Measurements from ENCODE around the gene ZNF329. TPM values are rescaled to one million over a fixed set of nuclear protein-coding genes. Genes with fewer than 3 reads are reported as not detected.

The ZNF329 gene
- total and polyA plus RNA-seq, 2 of the 8 experiments (the other 6 are each of a cell fraction or from before 2014, with no cell fraction given) = 5.8 to 11.2 TPM

DNA sequence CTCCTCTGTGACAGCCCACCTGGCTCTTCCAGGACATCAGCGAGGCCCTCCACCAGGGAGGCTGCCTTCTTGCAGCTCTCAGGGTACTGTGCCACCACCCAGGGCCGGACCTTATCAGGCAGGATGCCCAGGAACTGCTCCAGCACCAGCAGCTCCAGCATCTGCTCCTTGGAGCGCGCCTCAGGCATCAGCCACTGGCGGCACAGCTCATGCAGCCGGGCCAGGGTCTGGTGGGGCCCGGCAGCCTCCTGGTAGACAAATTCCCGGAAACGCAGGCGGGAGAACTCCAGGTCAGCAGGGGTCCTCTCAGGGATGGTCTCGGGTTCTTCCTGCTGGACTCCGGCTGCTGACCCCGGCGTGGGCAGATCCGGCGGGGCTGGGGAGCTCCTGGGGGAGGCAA is 60.7 kb downstream of the ZNF329 start (continued):
- TF ChIP-seq, protein P1, sequence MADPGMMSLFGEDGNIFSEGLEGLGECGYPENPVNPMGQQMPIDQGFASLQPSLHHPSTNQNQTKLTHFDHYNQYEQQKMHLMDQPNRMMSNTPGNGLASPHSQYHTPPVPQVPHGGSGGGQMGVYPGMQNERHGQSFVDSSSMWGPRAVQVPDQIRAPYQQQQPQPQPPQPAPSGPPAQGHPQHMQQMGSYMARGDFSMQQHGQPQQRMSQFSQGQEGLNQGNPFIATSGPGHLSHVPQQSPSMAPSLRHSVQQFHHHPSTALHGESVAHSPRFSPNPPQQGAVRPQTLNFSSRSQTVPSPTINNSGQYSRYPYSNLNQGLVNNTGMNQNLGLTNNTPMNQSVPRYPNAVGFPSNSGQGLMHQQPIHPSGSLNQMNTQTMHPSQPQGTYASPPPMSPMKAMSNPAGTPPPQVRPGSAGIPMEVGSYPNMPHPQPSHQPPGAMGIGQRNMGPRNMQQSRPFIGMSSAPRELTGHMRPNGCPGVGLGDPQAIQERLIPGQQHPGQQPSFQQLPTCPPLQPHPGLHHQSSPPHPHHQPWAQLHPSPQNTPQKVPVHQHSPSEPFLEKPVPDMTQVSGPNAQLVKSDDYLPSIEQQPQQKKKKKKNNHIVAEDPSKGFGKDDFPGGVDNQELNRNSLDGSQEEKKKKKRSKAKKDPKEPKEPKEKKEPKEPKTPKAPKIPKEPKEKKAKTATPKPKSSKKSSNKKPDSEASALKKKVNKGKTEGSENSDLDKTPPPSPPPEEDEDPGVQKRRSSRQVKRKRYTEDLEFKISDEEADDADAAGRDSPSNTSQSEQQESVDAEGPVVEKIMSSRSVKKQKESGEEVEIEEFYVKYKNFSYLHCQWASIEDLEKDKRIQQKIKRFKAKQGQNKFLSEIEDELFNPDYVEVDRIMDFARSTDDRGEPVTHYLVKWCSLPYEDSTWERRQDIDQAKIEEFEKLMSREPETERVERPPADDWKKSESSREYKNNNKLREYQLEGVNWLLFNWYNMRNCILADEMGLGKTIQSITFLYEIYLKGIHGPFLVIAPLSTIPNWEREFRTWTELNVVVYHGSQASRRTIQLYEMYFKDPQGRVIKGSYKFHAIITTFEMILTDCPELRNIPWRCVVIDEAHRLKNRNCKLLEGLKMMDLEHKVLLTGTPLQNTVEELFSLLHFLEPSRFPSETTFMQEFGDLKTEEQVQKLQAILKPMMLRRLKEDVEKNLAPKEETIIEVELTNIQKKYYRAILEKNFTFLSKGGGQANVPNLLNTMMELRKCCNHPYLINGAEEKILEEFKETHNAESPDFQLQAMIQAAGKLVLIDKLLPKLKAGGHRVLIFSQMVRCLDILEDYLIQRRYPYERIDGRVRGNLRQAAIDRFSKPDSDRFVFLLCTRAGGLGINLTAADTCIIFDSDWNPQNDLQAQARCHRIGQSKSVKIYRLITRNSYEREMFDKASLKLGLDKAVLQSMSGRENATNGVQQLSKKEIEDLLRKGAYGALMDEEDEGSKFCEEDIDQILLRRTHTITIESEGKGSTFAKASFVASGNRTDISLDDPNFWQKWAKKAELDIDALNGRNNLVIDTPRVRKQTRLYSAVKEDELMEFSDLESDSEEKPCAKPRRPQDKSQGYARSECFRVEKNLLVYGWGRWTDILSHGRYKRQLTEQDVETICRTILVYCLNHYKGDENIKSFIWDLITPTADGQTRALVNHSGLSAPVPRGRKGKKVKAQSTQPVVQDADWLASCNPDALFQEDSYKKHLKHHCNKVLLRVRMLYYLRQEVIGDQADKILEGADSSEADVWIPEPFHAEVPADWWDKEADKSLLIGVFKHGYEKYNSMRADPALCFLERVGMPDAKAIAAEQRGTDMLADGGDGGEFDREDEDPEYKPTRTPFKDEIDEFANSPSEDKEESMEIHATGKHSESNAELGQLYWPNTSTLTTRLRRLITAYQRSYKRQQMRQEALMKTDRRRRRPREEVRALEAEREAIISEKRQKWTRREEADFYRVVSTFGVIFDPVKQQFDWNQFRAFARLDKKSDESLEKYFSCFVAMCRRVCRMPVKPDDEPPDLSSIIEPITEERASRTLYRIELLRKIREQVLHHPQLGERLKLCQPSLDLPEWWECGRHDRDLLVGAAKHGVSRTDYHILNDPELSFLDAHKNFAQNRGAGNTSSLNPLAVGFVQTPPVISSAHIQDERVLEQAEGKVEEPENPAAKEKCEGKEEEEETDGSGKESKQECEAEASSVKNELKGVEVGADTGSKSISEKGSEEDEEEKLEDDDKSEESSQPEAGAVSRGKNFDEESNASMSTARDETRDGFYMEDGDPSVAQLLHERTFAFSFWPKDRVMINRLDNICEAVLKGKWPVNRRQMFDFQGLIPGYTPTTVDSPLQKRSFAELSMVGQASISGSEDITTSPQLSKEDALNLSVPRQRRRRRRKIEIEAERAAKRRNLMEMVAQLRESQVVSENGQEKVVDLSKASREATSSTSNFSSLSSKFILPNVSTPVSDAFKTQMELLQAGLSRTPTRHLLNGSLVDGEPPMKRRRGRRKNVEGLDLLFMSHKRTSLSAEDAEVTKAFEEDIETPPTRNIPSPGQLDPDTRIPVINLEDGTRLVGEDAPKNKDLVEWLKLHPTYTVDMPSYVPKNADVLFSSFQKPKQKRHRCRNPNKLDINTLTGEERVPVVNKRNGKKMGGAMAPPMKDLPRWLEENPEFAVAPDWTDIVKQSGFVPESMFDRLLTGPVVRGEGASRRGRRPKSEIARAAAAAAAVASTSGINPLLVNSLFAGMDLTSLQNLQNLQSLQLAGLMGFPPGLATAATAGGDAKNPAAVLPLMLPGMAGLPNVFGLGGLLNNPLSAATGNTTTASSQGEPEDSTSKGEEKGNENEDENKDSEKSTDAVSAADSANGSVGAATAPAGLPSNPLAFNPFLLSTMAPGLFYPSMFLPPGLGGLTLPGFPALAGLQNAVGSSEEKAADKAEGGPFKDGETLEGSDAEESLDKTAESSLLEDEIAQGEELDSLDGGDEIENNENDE (IDR thresholded peaks at IDR 0.05; ENCODE audit: insufficient replicate concordance, low read length) = no peak
- no peak for TF ChIP-seq JUND (IDR thresholded peaks at IDR 0.05; ENCODE audit: low read length)
- no peak for TF ChIP-seq CREB1 (IDR thresholded peaks at IDR 0.05)
